Natural killer cell (primary cell): ENCODE data around the gene SLC4A5. TPM values are rescaled to one million over a fixed set of nuclear protein-coding genes. Genes with fewer than 3 reads are reported as not detected.

Experiments
- ATAC-seq, 3 donors: fragments of 150-1000 bp in 2 of 3; fragments of 200-7000 bp in 1 of 3; cut with Tn5 transposase; 1 replicate in 1 of 3; 2 replicates in 2 of 3; pipeline ENCODE4 v1.10.0; 2021; ENCODE audit warnings: mild to moderate bottlenecking in 2 of 3, moderate library complexity in 2 of 3
- DNase-seq, 2 donors: peaks; one replicate each; pipeline versions ENCODE4 v3.0.0 to v3.0.0-alpha.2; 2013 to 2021; ENCODE audit warnings: mixed read lengths in 1 of 2
- H3K27ac ChIP-seq: one replicate; pipeline ENCODE4 v1.5.1; 2013; ENCODE audit warnings: mild to moderate bottlenecking, low read length
- H3K27me3 ChIP-seq: one replicate; pipeline ENCODE4 v1.6.1; 2013; ENCODE audit warnings: low read length; ENCODE audit not compliant: control insufficient read depth, insufficient read depth
- H3K36me3 ChIP-seq: one replicate; pipeline ENCODE4 v1.6.1; 2013; ENCODE audit warnings: low read length; ENCODE audit not compliant: control insufficient read depth, insufficient read depth
- H3K4me1 ChIP-seq: one replicate; pipeline ENCODE4 v1.6.1; 2013; ENCODE audit warnings: low read length; ENCODE audit not compliant: control insufficient read depth, insufficient read depth
- H3K4me3 ChIP-seq: one replicate; pipeline ENCODE4 v1.5.1; 2013; ENCODE audit warnings: low read length
- H3K9me3 ChIP-seq: one replicate; pipeline ENCODE4 v1.6.1; 2013; ENCODE audit warnings: low read length; ENCODE audit not compliant: control insufficient read depth, insufficient read depth
- H3K27ac Mint-ChIP-seq, 2 donors: one replicate each; pipeline ENCODE4 v1.8.0; 2022; ENCODE audit warnings: mild to moderate bottlenecking in 2 of 2, mixed read lengths in 2 of 2, moderate library complexity in 1 of 2
- H3K27me3 Mint-ChIP-seq, 2 donors: one replicate each; pipeline ENCODE4 v1.8.0; 2022; ENCODE audit warnings: low read depth in 2 of 2, mixed read lengths in 2 of 2
- H3K36me3 Mint-ChIP-seq: one replicate; pipeline ENCODE4 v1.8.0; 2022; ENCODE audit warnings: mixed read lengths
- H3K4me1 Mint-ChIP-seq, 2 donors: one replicate each; pipeline ENCODE4 v1.8.0; 2022; ENCODE audit warnings: mixed read lengths in 2 of 2
- H3K4me3 Mint-ChIP-seq: one replicate; pipeline ENCODE4 v1.8.0; 2022; ENCODE audit warnings: mild to moderate bottlenecking, moderate library complexity, mixed read lengths
- H3K9me3 Mint-ChIP-seq, 2 donors: one replicate each; pipeline ENCODE4 v1.8.0; 2022; ENCODE audit warnings: mixed read lengths in 2 of 2
- WGBS: methylation state at CpG from one replicate; pipeline ENCODE4 v1.1.7; 2013; ENCODE audit warnings: missing lambda C conversion rate; ENCODE audit not compliant: insufficient coverage; 5-methylcytosine and 5-hydroxymethylcytosine counted together
- intact Hi-C: fragments of 100-400 bp; cut with micrococcal nuclease; formaldehyde crosslinking; loops from one replicate; pipeline ENCODE4 v1.14.2; 2022
- total RNA-seq, 4 donors: library from RNA; stranded (reverse); fragments of 120-200 nt in 1 of 4; gene quantifications; one replicate each; pipeline versions ENCODE4 v1.2.3 to v1.2.4, GENCODE V29; 2013 to 2022
- TF ChIP-seq, protein P1 (sequence below): fragments of 200-600 bp; IDR thresholded peaks from one replicate; pipeline ENCODE4 v1.8.0; 2022; ENCODE audit warnings: antibody characterized with exemption

The SLC4A5 gene
- total RNA-seq, 3 donors from 2014 or later (not counting 1 experiment from before 2014, with no cell fraction given) = 5.3 to 8.4 (median 8.0) TPM

DNA sequence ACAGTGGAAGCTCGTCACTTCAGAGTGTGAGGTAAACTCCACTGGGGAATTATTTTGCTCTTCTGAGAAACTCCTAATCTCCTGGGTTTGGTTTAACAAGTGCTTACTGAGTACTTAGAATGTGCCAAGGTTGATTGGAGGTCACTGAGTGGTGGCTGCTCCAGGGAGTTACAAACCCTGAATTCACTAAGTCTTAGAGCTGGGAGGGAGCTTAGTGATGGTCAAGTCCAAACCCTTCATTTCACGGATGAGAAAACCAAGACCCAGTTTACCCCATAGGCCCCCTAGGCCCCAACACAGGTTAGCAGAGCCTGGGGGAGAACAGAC lies 52.0 kb downstream of the SLC4A5 start:
- no peak for DNase-seq
- Histone ChIP-seq H3K27ac (peak overlapping the region; percentile 72), H3K4me3 (no peak overlapping the region), H3K36me3 (no peaks in the 10 kb centered on the region), H3K4me1 (peaks cover 22% of the 10 kb centered on the region), H3K27me3 (no peaks in the 10 kb centered on the region), H3K9me3 (no peaks in the 10 kb centered on the region)
- peaks cover 7 to 16% of the 10 kb centered on the region in 2 donors for H3K4me1 Mint-ChIP-seq
- peak overlapping the region; percentile 74 to 77 for H3K27ac Mint-ChIP-seq
- no peaks in the 10 kb centered on the region for H3K9me3 Mint-ChIP-seq
- WGBS = 54% methylated on average over 2 of the region's 2 CpGs
- ATAC-seq = peak in 1 of 3 donors; percentile 45
- intact Hi-C loops = no loop called here
- TF ChIP-seq, protein P1, sequence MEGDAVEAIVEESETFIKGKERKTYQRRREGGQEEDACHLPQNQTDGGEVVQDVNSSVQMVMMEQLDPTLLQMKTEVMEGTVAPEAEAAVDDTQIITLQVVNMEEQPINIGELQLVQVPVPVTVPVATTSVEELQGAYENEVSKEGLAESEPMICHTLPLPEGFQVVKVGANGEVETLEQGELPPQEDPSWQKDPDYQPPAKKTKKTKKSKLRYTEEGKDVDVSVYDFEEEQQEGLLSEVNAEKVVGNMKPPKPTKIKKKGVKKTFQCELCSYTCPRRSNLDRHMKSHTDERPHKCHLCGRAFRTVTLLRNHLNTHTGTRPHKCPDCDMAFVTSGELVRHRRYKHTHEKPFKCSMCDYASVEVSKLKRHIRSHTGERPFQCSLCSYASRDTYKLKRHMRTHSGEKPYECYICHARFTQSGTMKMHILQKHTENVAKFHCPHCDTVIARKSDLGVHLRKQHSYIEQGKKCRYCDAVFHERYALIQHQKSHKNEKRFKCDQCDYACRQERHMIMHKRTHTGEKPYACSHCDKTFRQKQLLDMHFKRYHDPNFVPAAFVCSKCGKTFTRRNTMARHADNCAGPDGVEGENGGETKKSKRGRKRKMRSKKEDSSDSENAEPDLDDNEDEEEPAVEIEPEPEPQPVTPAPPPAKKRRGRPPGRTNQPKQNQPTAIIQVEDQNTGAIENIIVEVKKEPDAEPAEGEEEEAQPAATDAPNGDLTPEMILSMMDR = no peak
- no peaks in the 10 kb centered on the region for H3K27me3 Mint-ChIP-seq
- peak overlapping the region; percentile 5 for H3K4me3 Mint-ChIP-seq
- H3K36me3 Mint-ChIP-seq = no peaks in the 10 kb centered on the region

GRCh38 chr2:74290466-74291217 lies 52.6 kb downstream of the SLC4A5 start:
- Histone ChIP-seq H3K9me3 (no peaks in the 10 kb centered on the region), H3K36me3 (no peaks in the 10 kb centered on the region), H3K4me3 (no peak overlapping the region), H3K4me1 (peaks cover 22% of the 10 kb centered on the region), H3K27ac (peak overlapping the region; percentile 72), H3K27me3 (no peaks in the 10 kb centered on the region)
- TF ChIP-seq, protein P1 = no peak
- no peaks in the 10 kb centered on the region for H3K36me3 Mint-ChIP-seq
- H3K9me3 Mint-ChIP-seq = no peaks in the 10 kb centered on the region
- DNase-seq (peak; percentile 25 to 79), ATAC-seq (peak; percentile 68 to 78 (median 73))
- H3K27ac Mint-ChIP-seq = peak overlapping the region; percentile 74 to 77
- H3K4me3 Mint-ChIP-seq = peak overlapping the region; percentile 70
- WGBS = 0% methylated on average over 3 of the region's 4 CpGs
- intact Hi-C loops = no loop called here
- H3K4me1 Mint-ChIP-seq = peaks cover 7 to 16% of the 10 kb centered on the region in 2 donors
- no peaks in the 10 kb centered on the region for H3K27me3 Mint-ChIP-seq

GRCh38 chr2:74290066-74290465 lies 53.1 kb downstream of the SLC4A5 start:
- peaks cover 7 to 16% of the 10 kb centered on the region in 2 donors for H3K4me1 Mint-ChIP-seq
- peak overlapping the region; percentile 70 for H3K4me3 Mint-ChIP-seq
- Histone ChIP-seq H3K4me3 (no peak overlapping the region), H3K27ac (peak overlapping the region; percentile 72), H3K36me3 (no peaks in the 10 kb centered on the region), H3K9me3 (no peaks in the 10 kb centered on the region), H3K27me3 (no peaks in the 10 kb centered on the region), H3K4me1 (peaks cover 22% of the 10 kb centered on the region)
- no peaks in the 10 kb centered on the region for H3K36me3 Mint-ChIP-seq
- 65% methylated on average over 3 of the region's 3 CpGs for WGBS
- peak overlapping the region; percentile 74 to 77 for H3K27ac Mint-ChIP-seq
- H3K27me3 Mint-ChIP-seq = no peaks in the 10 kb centered on the region
- TF ChIP-seq, protein P1 = no peak
- no peaks in the 10 kb centered on the region for H3K9me3 Mint-ChIP-seq
- DNase-seq (no peak), ATAC-seq (no peak)
- intact Hi-C loops = no loop called here

- no peak for ATAC-seq
- Histone ChIP-seq H3K27me3 (no peaks in the 10 kb centered on the region), H3K4me3 (no peak overlapping the region), H3K27ac (no peak overlapping the region), H3K4me1 (peaks cover 21% of the 10 kb centered on the region), H3K36me3 (no peaks in the 10 kb centered on the region), H3K9me3 (no peaks in the 10 kb centered on the region)
- no peak overlapping the region for H3K4me3 Mint-ChIP-seq
- peaks cover 7 to 16% of the 10 kb centered on the region in 2 donors for H3K4me1 Mint-ChIP-seq
- H3K27me3 Mint-ChIP-seq = no peaks in the 10 kb centered on the region
- TF ChIP-seq, protein P1 = no peak
- 78% methylated on average over 6 of the region's 6 CpGs for WGBS
- H3K9me3 Mint-ChIP-seq = no peaks in the 10 kb centered on the region
- H3K27ac Mint-ChIP-seq = no peak overlapping the region
- intact Hi-C loops = no loop called here
- no peaks in the 10 kb centered on the region for H3K36me3 Mint-ChIP-seq
- DNase-seq = no peak
Measured at GRCh38 chr2:74286725-74287124, 56.5 kb downstream of the SLC4A5 start.
